Measurements from ENCODE around the gene ETV6. TPM values are rescaled to one million over a fixed set of nuclear protein-coding genes. Genes with fewer than 3 reads are reported as not detected.
A peak's percentile ranks its signal among the peaks of the same experiment; 100 is the strongest.
"Not testable (repeated sequence)": the region's sequence is repeated elsewhere in the genome, so short reads cannot be mapped to it uniquely, and the experiment has no call there.

Gene ETV6
- total and polyA plus RNA-seq, 12 donors, result 2.7 to 33.5 (median 15.2) TPM

GRCh38 chr12:11621797-11622423, 27.6 kb upstream of the ETV6 start:
- no peaks in the 10 kb centered on the region for H3K27me3 ChIP-seq
- H3K36me3 ChIP-seq, result no peaks in the 10 kb centered on the region
- H3K9me3 ChIP-seq, result peaks cover 0 to 10% (median 0%) of the 10 kb centered on the region in 11 donors
- 60% methylated on average over 5 of the region's 5 CpGs for WGBS, 2 donors
- ATAC-seq (peak in 1 of 8 donors; percentile 37), DNase-seq (peak in 1 of 2 donors; percentile 20)
- intact Hi-C loops (cut with DNase I), result loop anchor here in 5 of 10 donors (1.0 to 10.0 kb wide), 4 partner anchors 393 to 413 kb away; no protein-coding TSS in a partner anchor
- H3K27ac ChIP-seq, result no peak overlapping the region
- H3K4me1 ChIP-seq, result peaks cover 0 to 17% (median 0%) of the 10 kb centered on the region in 9 donors
- TF ChIP-seq, protein P1, sequence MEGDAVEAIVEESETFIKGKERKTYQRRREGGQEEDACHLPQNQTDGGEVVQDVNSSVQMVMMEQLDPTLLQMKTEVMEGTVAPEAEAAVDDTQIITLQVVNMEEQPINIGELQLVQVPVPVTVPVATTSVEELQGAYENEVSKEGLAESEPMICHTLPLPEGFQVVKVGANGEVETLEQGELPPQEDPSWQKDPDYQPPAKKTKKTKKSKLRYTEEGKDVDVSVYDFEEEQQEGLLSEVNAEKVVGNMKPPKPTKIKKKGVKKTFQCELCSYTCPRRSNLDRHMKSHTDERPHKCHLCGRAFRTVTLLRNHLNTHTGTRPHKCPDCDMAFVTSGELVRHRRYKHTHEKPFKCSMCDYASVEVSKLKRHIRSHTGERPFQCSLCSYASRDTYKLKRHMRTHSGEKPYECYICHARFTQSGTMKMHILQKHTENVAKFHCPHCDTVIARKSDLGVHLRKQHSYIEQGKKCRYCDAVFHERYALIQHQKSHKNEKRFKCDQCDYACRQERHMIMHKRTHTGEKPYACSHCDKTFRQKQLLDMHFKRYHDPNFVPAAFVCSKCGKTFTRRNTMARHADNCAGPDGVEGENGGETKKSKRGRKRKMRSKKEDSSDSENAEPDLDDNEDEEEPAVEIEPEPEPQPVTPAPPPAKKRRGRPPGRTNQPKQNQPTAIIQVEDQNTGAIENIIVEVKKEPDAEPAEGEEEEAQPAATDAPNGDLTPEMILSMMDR (IDR thresholded peaks at IDR 0.05), result peak in 8 of 9 donors; percentile 18 to 60 (median 42)
- H3K4me3 ChIP-seq, result no peak overlapping the region

GRCh38 chr12:11622876-11623281, 26.6 kb upstream of the ETV6 start:
- 80 to 85% methylated on average over 5 of the region's 5 CpGs for WGBS, 2 donors

DNA sequence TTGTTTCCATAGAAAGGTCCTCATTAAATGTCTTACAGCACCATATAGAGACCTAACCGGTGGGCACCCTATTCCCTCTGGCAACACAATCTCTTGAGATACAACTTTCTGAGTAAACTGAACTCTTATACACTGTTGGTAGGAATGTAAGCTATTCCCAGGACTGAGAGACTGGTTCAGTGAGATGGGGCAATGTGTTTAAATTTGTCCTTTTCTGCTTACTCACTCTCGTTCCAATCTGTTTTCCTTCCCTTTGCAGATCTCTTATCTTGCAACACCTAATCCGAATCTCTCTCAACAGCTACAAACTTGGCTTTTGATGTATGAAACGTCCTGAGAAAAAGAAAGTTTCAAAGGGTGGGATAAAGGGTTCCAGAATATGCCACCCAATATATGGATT, 26.1 kb upstream of the ETV6 start:
- TF ChIP-seq, protein P1 (IDR thresholded peaks at IDR 0.05), result no peak
- Histone ChIP-seq H3K36me3 (no peaks in the 10 kb centered on the region), H3K27ac (no peak overlapping the region), H3K9me3 (peaks cover 0 to 10% (median 0%) of the 10 kb centered on the region in 11 donors), H3K27me3 (no peaks in the 10 kb centered on the region), H3K4me3 (no peak overlapping the region), H3K4me1 (peaks cover 0 to 17% (median 0%) of the 10 kb centered on the region in 9 donors)
- intact Hi-C loops (cut with DNase I), result loop anchor here in 2 of 10 donors (5.0 to 10.0 kb wide), 2 partner anchors 391 to 409 kb away; no protein-coding TSS in a partner anchor
- 71 to 74% methylated on average over 4 of the region's 4 CpGs for WGBS, 2 donors
- DNase-seq, result no peak
- no peak for ATAC-seq

More at GRCh38 chr12:11622876-11623281, 26.6 kb upstream of the ETV6 start:
- Histone ChIP-seq H3K27me3 (no peaks in the 10 kb centered on the region), H3K27ac (no peak overlapping the region), H3K9me3 (peaks cover 0 to 10% (median 0%) of the 10 kb centered on the region in 11 donors), H3K36me3 (no peaks in the 10 kb centered on the region), H3K4me1 (peaks cover 0 to 17% (median 0%) of the 10 kb centered on the region in 9 donors), H3K4me3 (no peak overlapping the region)
- TF ChIP-seq, protein P1 (IDR thresholded peaks at IDR 0.05), result peak in 4 of 9 donors; percentile 14 to 26 (median 22)
- intact Hi-C loops (cut with DNase I), result loop anchor here in 4 of 10 donors (1.0 to 10.0 kb wide), 3 partner anchors 392 to 410 kb away; no protein-coding TSS in a partner anchor
- no peak for ATAC-seq
- DNase-seq, result no peak

DNA sequence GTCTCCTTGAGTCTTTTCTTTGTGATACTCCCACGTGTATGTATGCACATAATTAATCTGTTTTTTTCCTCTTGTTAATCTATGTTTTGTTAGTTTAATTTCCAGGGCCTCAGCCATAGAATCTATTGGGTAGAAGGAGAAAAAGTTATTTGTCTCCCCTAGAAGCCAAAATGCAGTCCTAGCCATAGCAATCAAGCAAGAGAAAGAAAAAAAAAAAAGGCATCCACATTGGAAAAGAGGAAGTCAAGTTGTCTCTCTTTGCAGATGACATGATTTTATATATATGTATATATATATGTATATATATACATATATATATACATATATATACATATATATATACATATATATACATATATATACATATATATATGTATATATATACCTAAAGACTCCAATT, 25.4 kb upstream of the ETV6 start:
- TF ChIP-seq, protein P1 (IDR thresholded peaks at IDR 0.05), result no peak
- DNase-seq (no peak), ATAC-seq (no peak)
- H3K4me1 ChIP-seq, result peaks cover 0 to 17% (median 0%) of the 10 kb centered on the region in 9 donors
- WGBS, 2 donors, result 73 to 88% methylated on average over 1 of the region's 1 CpG
- intact Hi-C loops (cut with DNase I), result loop anchor here in 2 of 10 donors (5.0 to 10.0 kb wide), 2 partner anchors 391 to 408 kb away; no protein-coding TSS in a partner anchor
- no peak overlapping the region for H3K27ac ChIP-seq
- no peak overlapping the region for H3K4me3 ChIP-seq
- H3K27me3 ChIP-seq, result no peaks in the 10 kb centered on the region
- no peaks in the 10 kb centered on the region for H3K36me3 ChIP-seq
- H3K9me3 ChIP-seq, result peaks cover 0 to 10% (median 0%) of the 10 kb centered on the region in 11 donors

- peaks cover 0 to 11% (median 0%) of the 10 kb centered on the region in 9 donors for H3K4me1 ChIP-seq
- intact Hi-C loops (cut with DNase I), result loop anchor here in 1 of 10 donors (10.0 kb wide), 1 partner anchor 387 kb away; no protein-coding TSS in a partner anchor
- peaks cover 0 to 10% (median 0%) of the 10 kb centered on the region in 11 donors for H3K9me3 ChIP-seq
- H3K4me3 ChIP-seq, H3K27me3 ChIP-seq, H3K27ac ChIP-seq, ATAC-seq, DNase-seq, H3K36me3 ChIP-seq: not testable (repeated sequence)
- WGBS, 2 donors, result 87 to 94% methylated on average over 6 of the region's 6 CpGs
These were observed 21.8 kb upstream of the ETV6 start for GRCh38 chr12:11627709-11628108.
